Sigmoid colon (tissue), 7 donors: ENCODE results near the gene ST6GALNAC3. TPM values are rescaled to one million over a fixed set of nuclear protein-coding genes. Genes with fewer than 3 reads are reported as not detected.

Experiments used
- DNase-seq: peaks from one replicate; pipeline ENCODE4 v3.0.0-alpha.2; 2019
- H3K27ac ChIP-seq, 4 donors: fragments of 200-600 bp; sonication (generic); one replicate each; pipeline ENCODE4 v1.5.1; 2016 to 2019; ENCODE audit warnings: mild to moderate bottlenecking in 1 of 4
- H3K27me3 ChIP-seq, 3 donors: fragments of 200-600 bp; sonication (generic); one replicate each; pipeline ENCODE4 v1.5.1; 2019; ENCODE audit warnings: mild to moderate bottlenecking in 1 of 3
- H3K36me3 ChIP-seq, 4 donors: fragments of 200-600 bp; sonication (generic); one replicate each; pipeline ENCODE4 v1.5.1; 2016 to 2019
- H3K4me1 ChIP-seq, 4 donors: fragments of 200-600 bp; sonication (generic); one replicate each; pipeline ENCODE4 v1.5.1; 2017 to 2019
- H3K4me3 ChIP-seq, 4 donors: fragments of 200-600 bp; sonication (generic); one replicate each; pipeline ENCODE4 v1.5.1; 2017 to 2019; ENCODE audit warnings: mild to moderate bottlenecking in 2 of 4, moderate library complexity in 1 of 4
- H3K9me3 ChIP-seq, 4 donors: fragments of 200-600 bp in 3 of 4; sonication (generic) in 3 of 4; one replicate each; pipeline versions ENCODE4 v1.5.1 to v1.6.1; 2013 to 2019
- CTCF ChIP-seq, 4 experiments: fragments of 450-650 bp in 3 of 4; fragments of 200-600 bp in 1 of 4; IDR thresholded peaks; one replicate each; pipeline ENCODE4 v1.5.1; 2016 to 2019; ENCODE audit warnings: antibody characterized with exemption in 4 of 4, mild to moderate bottlenecking in 3 of 4, moderate library complexity in 2 of 4
- EP300 ChIP-seq, 4 donors: sonication (generic); formaldehyde crosslinking; IDR thresholded peaks; one replicate each; pipeline ENCODE4 v1.6.1; 2017; ENCODE audit warnings: antibody characterized with exemption in 4 of 4
- POLR2A ChIP-seq, 2 donors: fragments of 450-650 bp; IDR thresholded peaks; one replicate each; pipeline ENCODE4 v1.6.1; 2016; ENCODE audit warnings: antibody characterized with exemption in 2 of 2, mild to moderate bottlenecking in 2 of 2, moderate library complexity in 2 of 2
- POLR2AphosphoS5 ChIP-seq, 4 donors: sonication (generic); formaldehyde crosslinking; IDR thresholded peaks; one replicate each; pipeline ENCODE4 v1.6.1; 2017; ENCODE audit warnings: antibody characterized with exemption in 4 of 4
- WGBS, 2 donors: extraction: QIAGEN DNeasy Blood & Tissue Kit; methylation state at CpG; one replicate each; pipeline ENCODE4 v1.1.7; 2013; 5-methylcytosine and 5-hydroxymethylcytosine counted together
- intact Hi-C: fragments of 100-400 bp; cut with DNase I; formaldehyde crosslinking; loops from one replicate; pipeline ENCODE4 v1.15.1; 2023
- polyA plus RNA-seq, 3 donors: library from polyadenylated mRNA; stranded (reverse); fragments of 200-250 nt; gene quantifications; one replicate each; pipeline ENCODE4 v1.2.3, GENCODE V29; 2013
- total RNA-seq, 4 donors: library from RNA; depleted of rRNA; stranded (reverse); fragments of >200 nt; gene quantifications; one replicate each; pipeline ENCODE4 v1.1.0, GENCODE V29; 2016
- donor health status: healthy with polysubstance abuse.
- donor health status: Bipolar disorder and iron deficiency.
- donor health status: healthy.

The ST6GALNAC3 gene
- total and polyA plus RNA-seq, 7 donors: 1.6 to 7.5 (median 2.5) TPM

DNA sequence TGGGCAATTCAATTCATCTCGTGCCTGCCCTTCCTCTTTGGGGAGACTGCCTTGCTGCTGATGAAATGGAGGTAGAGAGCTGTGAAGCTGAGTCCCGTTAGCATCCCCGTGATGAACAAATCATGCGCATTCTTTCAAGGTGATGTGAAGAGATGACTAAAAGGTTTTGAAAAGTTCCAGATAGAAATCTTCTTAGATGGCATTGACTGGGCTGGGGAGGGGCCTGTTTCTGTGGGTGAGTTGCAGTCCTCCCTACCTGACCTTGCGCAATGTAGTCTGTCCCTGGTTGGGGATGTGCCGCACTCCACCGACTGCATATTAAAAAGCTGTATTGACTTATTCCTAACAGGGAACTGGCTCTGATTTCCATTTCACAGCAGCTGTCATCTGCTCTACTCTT, 49.6 kb downstream of the ST6GALNAC3 start:
- no peak for TF ChIP-seq POLR2A (IDR thresholded peaks at IDR 0.05)
- TF ChIP-seq EP300 (IDR thresholded peaks at IDR 0.05): no peak
- TF ChIP-seq POLR2AphosphoS5 (IDR thresholded peaks at IDR 0.05): no peak
- no peak for TF ChIP-seq CTCF (IDR thresholded peaks at IDR 0.05)
- H3K4me3 ChIP-seq: no peak overlapping the region
- no peaks in the 10 kb centered on the region for H3K9me3 ChIP-seq
- no peak overlapping the region for H3K27ac ChIP-seq
- H3K27me3 ChIP-seq: no peaks in the 10 kb centered on the region
- H3K4me1 ChIP-seq: peaks cover 0 to 9% (median 5%) of the 10 kb centered on the region in 4 donors
- WGBS, 2 donors: 94 to 95% methylated on average over 7 of the region's 7 CpGs
- intact Hi-C loops: no loop called here
- no peak for DNase-seq
- no peaks in the 10 kb centered on the region for H3K36me3 ChIP-seq

DNA sequence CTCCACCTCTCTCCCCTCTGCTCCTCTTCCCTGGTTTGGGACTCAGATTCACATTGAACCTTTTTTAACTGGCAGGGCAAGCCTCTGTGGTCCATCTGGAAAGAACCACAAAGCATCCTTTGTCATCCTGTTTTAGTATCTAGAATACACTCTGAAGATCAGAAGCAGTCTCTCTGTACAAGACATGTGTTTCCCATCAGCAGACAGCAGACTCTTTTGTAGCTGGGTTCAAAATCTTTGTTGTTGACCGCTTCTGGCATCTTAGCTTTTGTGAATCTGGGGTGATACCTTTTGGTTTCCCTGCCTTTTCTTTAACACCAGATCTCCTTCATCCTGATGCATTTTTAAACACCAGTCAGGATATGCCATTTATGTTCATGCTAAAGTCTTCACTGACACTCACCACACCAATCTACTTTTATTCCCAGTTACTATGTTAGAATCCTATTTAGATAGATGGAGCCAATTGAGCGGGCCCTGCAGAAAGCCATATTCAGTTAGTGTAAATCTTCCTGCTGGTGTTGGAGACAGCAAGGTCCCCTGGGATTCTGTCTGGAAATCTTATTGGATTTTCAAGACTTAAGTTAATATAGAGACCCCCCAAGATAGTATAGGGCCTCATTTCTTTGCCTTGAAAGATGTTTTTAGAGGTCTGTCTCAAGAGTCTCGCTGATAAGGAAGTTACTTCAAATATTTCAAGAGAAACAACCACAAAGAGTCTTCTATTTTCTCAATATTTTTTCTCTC, 51.1 kb downstream of the ST6GALNAC3 start:
- intact Hi-C loops: no loop called here

DNA sequence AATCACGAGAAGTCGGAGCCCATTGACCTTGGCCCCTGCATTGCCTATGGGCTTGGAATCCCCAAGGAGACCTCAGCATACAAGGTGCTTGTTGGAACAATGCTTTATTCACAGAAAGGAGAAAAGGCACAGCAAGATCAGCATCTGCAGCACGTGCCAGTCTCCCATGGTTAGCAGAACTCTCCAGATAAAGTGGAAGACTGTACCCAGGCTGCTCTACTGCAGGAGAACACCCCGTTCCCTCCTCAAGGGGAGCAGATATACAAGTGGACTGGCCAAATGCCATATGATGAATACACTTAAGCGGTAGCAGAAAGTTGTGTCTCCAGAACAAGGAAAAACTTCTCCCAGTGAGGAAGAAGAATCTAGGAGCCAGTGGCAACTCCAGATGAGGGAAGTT, 53.5 kb downstream of the ST6GALNAC3 start:
- intact Hi-C loops: no loop called here
- no peak for DNase-seq
- Histone ChIP-seq H3K27me3 (no peaks in the 10 kb centered on the region), H3K36me3 (no peaks in the 10 kb centered on the region), H3K9me3 (no peaks in the 10 kb centered on the region), H3K4me1 (no peaks in the 10 kb centered on the region), H3K4me3 (no peak overlapping the region), H3K27ac (no peak overlapping the region)
- WGBS, 2 donors: 95% methylated on average over 5 of the region's 5 CpGs
- TF ChIP-seq POLR2AphosphoS5 (IDR thresholded peaks at IDR 0.05): no peak
- TF ChIP-seq POLR2A (IDR thresholded peaks at IDR 0.05): no peak
- TF ChIP-seq CTCF (IDR thresholded peaks at IDR 0.05): no peak
- no peak for TF ChIP-seq EP300 (IDR thresholded peaks at IDR 0.05)

More for the DNA sequence above, 51.1 kb downstream of the ST6GALNAC3 start:
- no peak overlapping the region for H3K4me3 ChIP-seq
- DNase-seq: no peak
- no peak overlapping the region for H3K27ac ChIP-seq
- TF ChIP-seq POLR2A (IDR thresholded peaks at IDR 0.05): no peak
- TF ChIP-seq POLR2AphosphoS5 (IDR thresholded peaks at IDR 0.05): no peak
- no peak for TF ChIP-seq EP300 (IDR thresholded peaks at IDR 0.05)
- TF ChIP-seq CTCF (IDR thresholded peaks at IDR 0.05): no peak
- peaks cover 0 to 9% (median 5%) of the 10 kb centered on the region in 4 donors for H3K4me1 ChIP-seq
- H3K27me3 ChIP-seq: no peaks in the 10 kb centered on the region
- WGBS, 2 donors: 76 to 80% methylated on average over 3 of the region's 3 CpGs
- no peaks in the 10 kb centered on the region for H3K9me3 ChIP-seq
- H3K36me3 ChIP-seq: no peaks in the 10 kb centered on the region

DNA sequence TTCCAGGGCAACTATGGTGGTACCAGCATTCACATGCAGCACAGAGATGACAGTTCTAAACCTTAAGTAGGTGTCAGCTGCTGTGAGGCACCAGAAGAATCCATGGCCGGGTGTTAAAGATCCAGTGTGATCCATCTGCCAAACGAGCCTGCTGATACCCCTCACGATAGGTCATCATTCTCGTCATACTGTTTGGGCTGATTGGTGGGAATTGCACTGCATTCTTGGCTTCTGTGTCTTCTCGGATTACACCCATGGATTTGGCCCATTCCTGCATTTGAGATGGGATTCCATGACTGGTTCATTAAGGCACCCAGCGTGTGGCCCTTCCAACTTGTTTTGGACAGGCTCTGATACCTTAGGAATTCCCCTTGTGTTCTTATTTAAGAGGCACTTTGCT, 55.2 kb downstream of the ST6GALNAC3 start:
- Histone ChIP-seq H3K27ac (no peak overlapping the region), H3K4me3 (no peak overlapping the region), H3K27me3 (no peaks in the 10 kb centered on the region), H3K36me3 (no peaks in the 10 kb centered on the region), H3K4me1 (no peaks in the 10 kb centered on the region), H3K9me3 (no peaks in the 10 kb centered on the region)
- intact Hi-C loops: no loop called here
- WGBS, 2 donors: 90 to 91% methylated on average over 6 of the region's 6 CpGs
- DNase-seq: no peak
- TF ChIP-seq EP300 (IDR thresholded peaks at IDR 0.05) (no peak), POLR2A (IDR thresholded peaks at IDR 0.05) (no peak), CTCF (IDR thresholded peaks at IDR 0.05) (no peak), POLR2AphosphoS5 (IDR thresholded peaks at IDR 0.05) (no peak)

DNA sequence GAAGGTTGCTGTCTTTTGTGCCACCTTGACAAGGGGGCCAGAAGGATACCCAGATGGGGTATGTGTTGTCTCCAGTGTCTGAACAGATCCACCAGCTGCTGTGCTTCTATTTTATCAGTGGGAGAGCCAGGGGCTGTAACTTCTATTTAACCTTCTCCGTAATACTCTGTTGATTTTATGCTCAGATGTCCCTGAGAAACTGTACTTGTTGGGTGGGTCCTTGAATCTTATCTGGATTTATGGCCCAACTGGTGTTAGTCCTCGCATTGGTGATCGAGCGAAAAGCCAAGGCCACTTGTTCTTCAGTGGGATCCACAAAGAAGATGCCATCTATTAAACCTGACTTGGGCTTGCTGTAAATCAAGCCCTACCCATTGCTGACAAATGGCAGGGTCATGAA, 56.4 kb downstream of the ST6GALNAC3 start:
- no peak for DNase-seq
- Histone ChIP-seq H3K4me1 (no peaks in the 10 kb centered on the region), H3K36me3 (no peaks in the 10 kb centered on the region), H3K27ac (no peak overlapping the region), H3K4me3 (no peak overlapping the region), H3K9me3 (no peaks in the 10 kb centered on the region), H3K27me3 (no peaks in the 10 kb centered on the region)
- 28 to 77% methylated on average over 4 of the region's 4 CpGs for WGBS, 2 donors
- TF ChIP-seq POLR2A (IDR thresholded peaks at IDR 0.05): no peak
- no peak for TF ChIP-seq POLR2AphosphoS5 (IDR thresholded peaks at IDR 0.05)
- no peak for TF ChIP-seq EP300 (IDR thresholded peaks at IDR 0.05)
- no peak for TF ChIP-seq CTCF (IDR thresholded peaks at IDR 0.05)
- intact Hi-C loops: no loop called here
